HepG2 (cell line): ENCODE measurements around the gene TBXAS1.

ENCODE experiments used
- ZNF547 ChIP-seq: sonication (generic); formaldehyde crosslinking; IDR thresholded peaks from 2 replicates; pipeline ENCODE4 v1.5.1; 2020; ENCODE audit warnings: mild to moderate bottlenecking, missing genetic modification reagents
- ZNF567 ChIP-seq: sonication (generic); formaldehyde crosslinking; IDR thresholded peaks from 2 replicates; pipeline ENCODE4 v1.8.1; 2023; ENCODE audit warnings: mild to moderate bottlenecking, missing genetic modification reagents, borderline replicate concordance

GRCh38 chr7:140048138-140048537 is 219.1 kb downstream of the TBXAS1 start:
- no peak for TF ChIP-seq ZNF567 (CRISPR knock-in tag)
- TF ChIP-seq ZNF547 (CRISPR knock-in tag) = no peak
